Measurements from ENCODE around the gene GGTA1.
"Not testable (repeated sequence)": the region's sequence is repeated elsewhere in the genome, so short reads cannot be mapped to it uniquely, and the experiment has no call there.

GGTA1 gene

GRCh38 chr9:121499427-121500164, at the start of gene GGTA1:
Gene GGTA1 (minus strand): TSS chr9:121499844. CDS start chr9:121467922, 31,922 bp downstream.
- DNase-seq, result peak; percentile 42

GRCh38 chr9:121548666-121549065, 49.0 kb upstream of the GGTA1 start:
- DNase-seq, result no peak

GRCh38 chr9:121545875-121546423, 46.3 kb upstream of the GGTA1 start:
- peak; percentile 91 for DNase-seq

GRCh38 chr9:121545150-121545874, 45.7 kb upstream of the GGTA1 start:
- DNase-seq, result no peak

- no peak for DNase-seq
These were observed 42.4 kb upstream of the GGTA1 start for GRCh38 chr9:121542025-121542424.

- no peak for DNase-seq
These were observed 41.6 kb upstream of the GGTA1 start for GRCh38 chr9:121541256-121541655.

- no peak for DNase-seq
These were observed 38.6 kb upstream of the GGTA1 start for GRCh38 chr9:121538221-121538620.

GRCh38 chr9:121537283-121537682, 37.6 kb upstream of the GGTA1 start:
- DNase-seq, result no peak

- DNase-seq, result no peak
These were observed 33.2 kb upstream of the GGTA1 start for GRCh38 chr9:121532881-121533280.

- DNase-seq, result peak; percentile 97
These were observed 29.8 kb upstream of the GGTA1 start for GRCh38 chr9:121529237-121529987.

- no peak for DNase-seq
These were observed 29.0 kb upstream of the GGTA1 start for GRCh38 chr9:121528642-121529041.

GRCh38 chr9:121527371-121527770, 27.7 kb upstream of the GGTA1 start:
- no peak for DNase-seq

- not testable (repeated sequence) for DNase-seq
These were observed 20.0 kb upstream of the GGTA1 start for GRCh38 chr9:121519688-121520087.

GRCh38 chr9:121518634-121519033, 19.0 kb upstream of the GGTA1 start:
- no peak for DNase-seq

- DNase-seq, result not testable (repeated sequence)
These were observed 13.5 kb upstream of the GGTA1 start for GRCh38 chr9:121513166-121513565.

GRCh38 chr9:121510766-121511550, 11.3 kb upstream of the GGTA1 start:
- no peak for DNase-seq

GRCh38 chr9:121509180-121509579, 9.5 kb upstream of the GGTA1 start:
- peak; percentile 54 for DNase-seq

- no peak for DNase-seq
These were observed 8.8 kb upstream of the GGTA1 start for GRCh38 chr9:121508415-121508814.

GRCh38 chr9:121505903-121506735, 6.5 kb upstream of the GGTA1 start:
- DNase-seq, result peak; percentile 17

GRCh38 chr9:121503444-121503843, 3.8 kb upstream of the GGTA1 start:
- peak; percentile 29 for DNase-seq

- no peak for DNase-seq
These were observed 478 bp upstream of the GGTA1 start for GRCh38 chr9:121500165-121500478.

GRCh38 chr9:121499177-121499426, 542 bp downstream of the GGTA1 start:
- no peak for DNase-seq

All from fibroblast of skin of right biceps (primary cell).